Uterus (tissue), 2 donors: ENCODE measurements around the gene PARD6B.

Experiments used
- POLR2A ChIP-seq, 2 donors: fragments of 450-650 bp; IDR thresholded peaks; one replicate each; pipeline ENCODE4 v1.6.1; 2016; ENCODE audit warnings: antibody characterized with exemption in 2 of 2, mild to moderate bottlenecking in 1 of 2, moderate library complexity in 1 of 2
- TF ChIP-seq, protein P1 (sequence below), 4 experiments: fragments of 200-600 bp in 2 of 4; fragments of 450-650 bp in 2 of 4; sonication (generic) in 2 of 4; IDR thresholded peaks; one replicate each; pipeline ENCODE4 v1.5.1; 2016 to 2019; ENCODE audit warnings: antibody characterized with exemption in 4 of 4, mild to moderate bottlenecking in 2 of 4, moderate library complexity in 1 of 4

DNA sequence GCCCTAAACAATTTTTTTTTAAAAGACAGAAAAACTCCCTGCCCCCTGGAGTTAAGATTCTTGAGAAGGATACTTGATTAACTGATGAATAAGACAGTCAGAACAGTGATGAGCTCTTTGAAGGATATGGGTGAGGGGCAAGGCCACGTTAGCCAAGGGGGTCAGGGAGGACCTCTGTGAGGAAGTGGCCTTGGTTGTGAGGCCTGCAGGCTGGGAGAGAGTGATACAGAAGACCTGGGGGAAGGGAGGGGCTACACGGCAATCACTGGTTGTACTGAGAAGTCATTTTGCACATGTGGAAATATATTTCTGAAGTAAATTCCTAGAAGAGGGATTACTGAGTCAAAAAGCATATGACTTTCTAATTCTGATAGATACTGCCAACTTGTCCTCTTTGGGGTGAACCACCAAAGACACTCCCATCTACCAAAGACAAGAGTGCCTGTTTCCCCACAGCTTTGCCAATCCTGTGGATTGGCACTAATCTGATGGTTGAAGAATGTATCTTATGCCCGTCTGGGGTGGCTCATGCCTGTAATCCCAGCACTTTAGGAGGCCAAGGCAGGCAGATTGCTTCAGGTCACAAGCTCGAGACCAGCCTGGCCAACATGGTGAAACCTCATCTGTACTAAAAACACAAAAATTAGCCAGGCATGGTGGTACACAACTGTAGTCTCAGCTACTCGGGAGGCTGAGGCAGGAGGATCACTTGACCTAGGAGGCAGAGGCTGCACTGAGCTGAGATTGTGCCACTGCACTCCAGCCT is 41.2 kb downstream of the PARD6B start:
- TF ChIP-seq, protein P1, sequence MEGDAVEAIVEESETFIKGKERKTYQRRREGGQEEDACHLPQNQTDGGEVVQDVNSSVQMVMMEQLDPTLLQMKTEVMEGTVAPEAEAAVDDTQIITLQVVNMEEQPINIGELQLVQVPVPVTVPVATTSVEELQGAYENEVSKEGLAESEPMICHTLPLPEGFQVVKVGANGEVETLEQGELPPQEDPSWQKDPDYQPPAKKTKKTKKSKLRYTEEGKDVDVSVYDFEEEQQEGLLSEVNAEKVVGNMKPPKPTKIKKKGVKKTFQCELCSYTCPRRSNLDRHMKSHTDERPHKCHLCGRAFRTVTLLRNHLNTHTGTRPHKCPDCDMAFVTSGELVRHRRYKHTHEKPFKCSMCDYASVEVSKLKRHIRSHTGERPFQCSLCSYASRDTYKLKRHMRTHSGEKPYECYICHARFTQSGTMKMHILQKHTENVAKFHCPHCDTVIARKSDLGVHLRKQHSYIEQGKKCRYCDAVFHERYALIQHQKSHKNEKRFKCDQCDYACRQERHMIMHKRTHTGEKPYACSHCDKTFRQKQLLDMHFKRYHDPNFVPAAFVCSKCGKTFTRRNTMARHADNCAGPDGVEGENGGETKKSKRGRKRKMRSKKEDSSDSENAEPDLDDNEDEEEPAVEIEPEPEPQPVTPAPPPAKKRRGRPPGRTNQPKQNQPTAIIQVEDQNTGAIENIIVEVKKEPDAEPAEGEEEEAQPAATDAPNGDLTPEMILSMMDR (IDR thresholded peaks at IDR 0.05) = no peak
- no peak for TF ChIP-seq POLR2A (IDR thresholded peaks at IDR 0.05)
